Stimulated activated CD8-positive, alpha-beta memory T cell treated with anti-CD3 and anti-CD28 coated beads, Interleukin-7, amount 100 ng/mL, for 24 hours (primary cell): ENCODE measurements around the gene CMIP.
"Not testable (repeated sequence)": the region's sequence is repeated elsewhere in the genome, so short reads cannot be mapped to it uniquely, and the experiment has no call there.

Experiments used
- DNase-seq: peaks from one replicate; pipeline ENCODE4 v3.0.0-alpha.2; 2020; ENCODE audit warnings: low read depth

CMIP gene

DNA sequence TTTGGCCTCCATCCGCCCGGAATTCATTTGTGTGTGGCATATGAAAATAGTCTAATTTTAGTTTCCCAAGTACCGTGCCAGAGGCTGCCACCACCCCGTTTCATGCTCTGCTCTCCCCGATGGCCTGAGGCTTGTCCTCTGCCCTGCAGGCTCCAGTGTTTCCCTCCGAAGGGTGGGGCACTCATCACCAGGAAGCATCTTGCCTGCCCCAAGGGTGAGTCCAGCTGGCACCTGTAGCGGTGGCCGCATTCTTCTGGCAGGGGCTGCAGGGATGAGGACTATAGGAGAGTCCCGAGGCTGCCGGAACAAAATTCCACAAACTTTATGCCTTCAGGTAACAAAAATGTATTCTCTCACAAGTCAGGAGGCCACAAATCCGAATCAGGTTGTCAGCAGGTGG is 23.1 kb upstream of the CMIP start:
- no peak for DNase-seq

- not testable (repeated sequence) for DNase-seq
Observed at GRCh38 chr16:81422153-81422552, 22.5 kb upstream of the CMIP start.

DNA sequence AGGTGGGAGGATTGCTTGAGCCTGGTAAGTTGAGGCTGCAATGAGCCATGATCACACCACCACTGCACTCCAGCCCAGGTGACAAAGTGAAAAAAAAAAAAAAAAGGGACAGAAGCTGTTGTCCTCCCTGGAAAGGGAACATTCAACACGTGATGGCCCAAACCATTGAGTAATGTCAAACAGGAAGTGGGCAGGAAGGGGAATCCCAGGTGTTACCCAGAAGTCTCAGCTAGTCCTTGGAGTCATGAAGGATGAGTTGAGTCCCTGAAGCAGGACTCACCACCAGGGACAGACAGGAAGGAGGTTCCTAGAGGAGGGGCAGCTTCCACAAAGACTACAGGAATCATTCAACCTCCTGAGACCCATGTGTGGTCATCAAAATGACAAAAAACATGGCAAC is 19.8 kb upstream of the CMIP start:
- no peak for DNase-seq

DNA sequence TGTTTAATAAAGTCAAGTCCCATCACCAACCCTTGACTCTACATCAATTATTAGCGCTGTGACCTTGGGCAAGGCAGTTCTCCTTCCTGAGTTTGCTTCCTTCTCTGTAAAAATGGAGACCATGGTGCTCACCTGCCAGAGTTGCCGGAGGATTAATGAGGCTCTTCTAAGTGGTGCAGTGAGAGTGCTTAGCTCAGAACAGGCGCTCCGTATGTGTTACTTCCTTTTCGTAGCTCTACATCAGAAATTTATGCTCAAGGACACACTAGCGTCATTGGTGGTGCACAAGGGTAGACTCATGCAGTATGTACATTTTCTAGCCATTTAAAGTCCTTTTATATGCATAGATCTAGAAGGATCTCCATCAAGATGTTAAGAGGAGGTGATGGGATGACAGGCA is 17.4 kb upstream of the CMIP start:
- DNase-seq, result no peak

DNA sequence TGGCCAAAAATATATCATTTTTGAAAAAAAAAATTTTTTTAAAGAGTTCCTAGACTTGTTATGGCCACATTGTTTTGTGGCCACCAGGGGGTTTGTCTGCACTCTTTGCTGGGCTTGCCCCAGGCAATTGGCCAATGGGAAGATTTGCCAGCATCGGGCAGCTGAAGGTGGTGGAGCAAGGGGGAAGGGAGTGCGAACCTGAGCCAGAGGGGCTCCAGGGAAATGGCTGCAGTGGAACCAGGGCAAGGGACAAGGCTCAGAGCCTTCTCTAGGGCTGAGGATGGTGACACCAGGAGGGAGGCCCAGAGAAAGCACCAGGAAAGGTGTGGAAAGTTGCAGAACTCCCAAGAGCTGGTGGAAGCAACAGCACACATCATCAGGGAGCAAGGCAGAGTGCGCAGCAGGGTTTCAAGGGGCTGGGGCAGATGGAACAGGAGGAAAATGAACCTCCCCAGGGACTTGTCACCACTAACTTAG is 15.5 kb upstream of the CMIP start:
- no peak for DNase-seq

GRCh38 chr16:81431554-81432353 is 12.9 kb upstream of the CMIP start:
- no peak for DNase-seq

DNA sequence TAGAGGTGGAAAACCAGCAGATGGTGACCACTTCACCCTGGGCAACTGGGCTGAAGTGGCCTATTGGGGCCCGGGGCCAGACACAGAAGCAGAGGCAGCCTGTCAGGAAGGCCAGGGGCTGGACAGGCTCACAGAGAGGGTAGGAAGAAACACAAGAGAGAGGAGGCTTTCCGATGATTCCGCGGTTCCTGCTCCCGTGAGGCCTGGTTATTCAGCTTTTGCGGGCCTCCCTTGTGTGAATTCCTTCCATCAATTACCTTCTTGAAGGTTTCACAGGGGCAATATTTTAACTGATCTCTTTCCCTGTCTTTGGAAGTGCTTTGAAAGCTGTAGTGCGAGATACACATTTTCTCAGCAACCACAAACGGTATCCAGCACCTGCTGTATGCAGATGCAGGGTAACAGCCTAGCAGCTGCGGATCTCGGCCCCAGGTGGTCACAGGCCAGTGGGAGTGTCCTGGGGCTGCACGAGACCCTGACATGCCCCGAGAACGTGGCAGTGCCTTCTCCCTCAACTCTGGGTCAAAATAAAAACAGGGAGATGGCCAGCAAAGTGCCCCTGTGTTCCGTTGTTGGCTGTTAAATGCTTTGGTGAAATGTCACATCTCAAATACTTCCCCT is 11.6 kb upstream of the CMIP start:
- no peak for DNase-seq

- DNase-seq, result no peak
Observed at GRCh38 chr16:81435103-81435502, 9.5 kb upstream of the CMIP start.

GRCh38 chr16:81435567-81435966 is 9.0 kb upstream of the CMIP start:
- DNase-seq, result no peak

DNA sequence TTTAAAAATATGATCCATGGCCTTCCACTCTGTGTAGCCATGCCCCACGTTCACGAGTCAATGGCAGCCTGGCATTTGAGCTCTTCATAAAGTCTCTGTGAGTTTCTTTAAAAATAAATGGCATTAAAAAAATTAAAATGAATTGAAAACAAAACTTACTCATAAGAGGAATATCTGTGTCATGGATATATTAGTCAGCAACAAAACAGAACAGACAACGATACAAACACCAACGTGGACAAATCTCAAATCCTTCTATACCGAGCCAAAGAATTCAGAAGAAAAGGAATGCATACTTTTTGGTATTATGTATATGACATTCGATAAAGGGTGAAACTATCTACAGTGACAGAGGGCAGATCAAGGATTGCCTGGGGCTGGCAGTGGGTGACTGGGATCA is 8.2 kb upstream of the CMIP start:
- no peak for DNase-seq

- no peak for DNase-seq
Observed at GRCh38 chr16:81437865-81438264, 6.7 kb upstream of the CMIP start.

DNA sequence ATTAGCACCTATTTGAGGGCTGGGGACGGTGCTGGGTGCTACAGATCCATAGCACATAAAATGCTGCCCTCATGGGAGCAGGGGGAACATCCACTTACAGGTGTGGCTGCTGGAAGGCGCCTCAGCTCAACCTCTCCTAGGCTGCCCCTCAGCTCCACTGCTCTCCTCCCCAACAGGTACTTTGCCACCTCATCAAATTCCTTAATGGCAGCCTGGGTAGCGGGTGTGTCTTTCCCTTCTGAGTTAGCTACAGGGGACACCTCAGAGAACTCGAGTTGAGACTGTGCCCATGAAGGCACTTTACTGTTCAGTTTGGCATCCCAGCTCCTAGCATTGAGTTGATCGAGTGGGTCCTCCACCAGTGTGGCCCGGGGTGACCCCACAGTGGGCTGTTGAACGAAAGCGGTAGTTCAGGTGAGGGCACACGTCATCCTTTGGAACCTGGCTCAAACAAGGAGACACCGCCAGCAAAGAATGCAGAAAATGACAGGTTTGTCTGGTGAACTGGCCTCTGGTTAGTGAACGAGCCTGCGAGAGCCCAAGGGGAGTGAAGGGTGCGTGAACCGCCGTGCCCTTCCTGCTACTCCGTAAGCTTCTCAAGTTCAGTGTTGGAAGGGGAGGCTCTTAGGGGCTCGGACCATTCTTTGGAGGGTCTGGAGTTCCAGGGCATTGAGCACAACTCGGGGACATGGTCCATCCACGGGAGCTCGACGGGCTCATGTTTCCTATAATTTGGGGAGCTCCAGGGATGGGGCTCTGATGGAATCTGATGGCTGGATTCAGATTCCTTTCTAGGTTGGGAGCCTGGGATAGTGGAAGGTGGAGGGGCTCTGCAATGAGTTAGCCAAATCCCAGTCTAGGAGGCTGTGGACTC is 3.5 kb upstream of the CMIP start:
- no peak for DNase-seq

GRCh38 chr16:81442220-81442915 is 2.2 kb upstream of the CMIP start:
- no peak for DNase-seq

GRCh38 chr16:81442916-81443687 is 1.5 kb upstream of the CMIP start:
- no peak for DNase-seq

DNA sequence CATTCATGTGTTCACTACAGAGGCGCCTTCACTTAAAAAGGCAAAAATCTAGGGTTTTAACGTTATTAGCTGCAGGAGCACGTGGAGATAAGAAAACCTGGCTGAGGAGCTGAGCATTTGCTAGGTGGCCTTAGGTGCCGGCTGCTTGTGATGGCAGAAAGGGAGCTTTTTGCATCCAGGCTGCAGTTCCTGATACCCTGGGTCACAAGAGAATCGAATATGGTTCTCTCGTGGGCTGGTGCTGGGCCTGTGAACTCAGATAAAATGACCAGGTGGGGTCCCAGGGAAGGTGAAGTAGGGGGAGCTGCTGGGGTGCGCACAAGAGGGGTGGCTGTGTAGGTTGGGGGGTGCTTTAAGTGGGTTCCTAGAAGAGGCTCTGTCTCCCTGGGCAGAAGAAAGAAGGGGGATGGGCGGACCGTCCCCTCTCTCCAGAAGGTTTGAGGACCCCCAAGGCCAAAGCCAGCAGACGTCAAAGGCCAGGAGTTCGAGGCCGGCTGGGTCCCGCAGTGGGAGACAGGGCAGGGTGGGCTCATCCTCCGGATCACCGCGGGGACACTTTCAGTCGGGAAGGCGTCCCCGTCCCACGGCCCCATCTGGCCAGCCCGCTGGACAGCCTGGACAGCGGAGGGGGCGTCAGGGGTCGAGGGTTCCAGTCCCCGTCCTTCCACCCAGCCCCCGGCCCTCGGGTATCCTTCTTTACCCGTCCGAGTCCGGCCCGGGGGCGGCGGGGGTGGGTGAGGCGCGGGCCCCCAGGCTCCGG is 740 bp upstream of the CMIP start:
- DNase-seq, result no peak

DNA sequence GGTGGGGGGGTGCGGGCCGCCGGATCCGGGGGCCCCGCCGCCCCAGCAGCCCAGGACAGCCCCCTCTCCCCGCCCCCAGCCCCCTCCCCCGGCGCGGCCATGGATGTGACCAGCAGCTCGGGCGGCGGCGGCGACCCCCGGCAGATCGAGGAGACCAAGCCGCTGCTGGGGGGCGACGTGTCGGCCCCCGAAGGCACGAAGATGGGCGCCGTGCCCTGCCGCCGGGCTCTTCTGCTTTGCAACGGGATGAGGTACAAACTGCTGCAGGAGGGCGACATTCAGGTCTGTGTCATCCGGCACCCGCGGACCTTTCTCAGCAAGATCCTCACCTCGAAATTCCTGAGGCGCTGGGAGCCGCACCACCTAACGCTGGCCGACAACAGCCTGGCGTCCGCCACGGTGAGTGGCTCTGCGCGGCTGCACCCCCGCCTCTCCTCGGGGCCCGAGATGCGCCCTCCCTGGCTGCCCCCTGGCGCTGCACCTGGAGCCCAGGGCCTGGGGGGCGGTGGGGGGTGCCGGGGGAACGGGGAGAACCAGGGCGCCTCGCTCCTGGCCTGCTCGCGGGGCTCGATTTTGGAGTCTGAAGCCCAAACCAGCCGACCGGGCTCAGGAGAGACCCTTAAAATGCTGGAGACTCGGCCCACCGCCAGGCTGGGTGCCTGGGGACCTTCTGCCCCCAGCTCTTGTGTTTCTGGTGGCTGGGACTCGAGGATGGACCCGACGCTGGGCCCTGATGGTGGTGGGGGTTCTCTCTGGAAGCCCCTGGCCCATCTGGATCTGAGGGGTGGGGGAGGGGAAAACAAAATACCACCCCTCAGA is 744 bp downstream of the CMIP start:
- no peak for DNase-seq

- no peak for DNase-seq
Observed at GRCh38 chr16:81445966-81446906, 1.6 kb downstream of the CMIP start.

DNA sequence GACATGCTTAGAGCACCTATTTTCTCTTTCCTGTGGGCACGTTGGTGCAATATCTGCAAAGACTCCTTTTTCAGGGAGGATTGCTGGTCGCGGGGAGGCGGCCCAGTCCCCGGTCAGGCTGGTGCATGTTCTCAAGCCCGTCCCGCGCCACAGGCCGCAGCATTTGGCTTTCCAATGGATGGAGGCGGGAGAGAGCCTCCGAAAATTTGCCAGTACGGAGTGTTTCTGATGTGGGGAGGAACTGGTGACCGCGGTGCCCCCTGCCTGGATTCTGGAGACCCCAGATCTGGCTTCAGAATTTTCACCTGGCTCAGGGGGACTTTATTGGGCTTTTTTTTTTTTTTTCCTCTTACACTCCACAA is 2.3 kb downstream of the CMIP start:
- DNase-seq, result no peak
